Myocyte (in vitro differentiated cells): ENCODE results near the gene MOV10. TPM values are rescaled to one million over a fixed set of nuclear protein-coding genes. Genes with fewer than 3 reads are reported as not detected.

ENCODE experiments used
- DNase-seq: peaks from one replicate; pipeline ENCODE4 v3.0.0-alpha.2; 2012; ENCODE audit warnings: low read depth
- total RNA-seq: library from RNA; depleted of rRNA; stranded (reverse); fragments of >200 nt; gene quantifications from 2 replicates; pipeline ENCODE4 v1.2.3, GENCODE V29; 2014

MOV10 gene
- total RNA-seq, 1 donor from 2014 or later = 15.0 TPM

GRCh38 chr1:112698366-112699310 lies 24.2 kb downstream of the MOV10 start:
- peak; percentile 33 for DNase-seq

GRCh38 chr1:112699425-112700144 lies 25.1 kb downstream of the MOV10 start:
- DNase-seq = no peak

- peak; percentile 98 for DNase-seq
These were observed 26.1 kb downstream of the MOV10 start for GRCh38 chr1:112700290-112701226.

- peak; percentile 30 for DNase-seq
These were observed 27.0 kb downstream of the MOV10 start for GRCh38 chr1:112701227-112702066.

- no peak for DNase-seq
These were observed 27.6 kb downstream of the MOV10 start for GRCh38 chr1:112702067-112702395.

- no peak for DNase-seq
These were observed 28.2 kb downstream of the MOV10 start for GRCh38 chr1:112702420-112703261.

GRCh38 chr1:112703706-112704105 lies 29.2 kb downstream of the MOV10 start:
- no peak for DNase-seq

GRCh38 chr1:112704391-112704933 lies 30.0 kb downstream of the MOV10 start:
- no peak for DNase-seq

- peak; percentile 94 for DNase-seq
These were observed 30.6 kb downstream of the MOV10 start for GRCh38 chr1:112704934-112705627.

GRCh38 chr1:112706505-112707220 lies 32.2 kb downstream of the MOV10 start, which contains the start of gene RHOC:
Gene RHOC (minus strand): TSS chr1:112707127. CDS start chr1:112703799, 3,328 bp downstream.
- DNase-seq = peak; percentile 77

GRCh38 chr1:112707221-112708001 lies 33.0 kb downstream of the MOV10 start:
- peak; percentile 92 for DNase-seq

- DNase-seq = no peak
These were observed 33.6 kb downstream of the MOV10 start for GRCh38 chr1:112708002-112708448.

- no peak for DNase-seq
These were observed 34.0 kb downstream of the MOV10 start for GRCh38 chr1:112708489-112708888.

- no peak for DNase-seq
These were observed 35.7 kb downstream of the MOV10 start for GRCh38 chr1:112710159-112710558.

GRCh38 chr1:112710586-112710985 lies 36.1 kb downstream of the MOV10 start:
- no peak for DNase-seq

- no peak for DNase-seq
These were observed 36.6 kb downstream of the MOV10 start for GRCh38 chr1:112711041-112711440.

GRCh38 chr1:112711670-112712069 lies 37.2 kb downstream of the MOV10 start:
- DNase-seq = no peak
